Panc1 (cell line): ENCODE measurements around the gene PLBD2. TPM values are rescaled to one million over a fixed set of nuclear protein-coding genes. Genes with fewer than 3 reads are reported as not detected.

Experiments used
- ATAC-seq: fragments of 200-7000 bp; cut with Tn5 transposase; 2 replicates; pipeline ENCODE4 v1.9.1; 2020; ENCODE audit warnings: mild to moderate bottlenecking, moderate library complexity
- BruUV-seq: library from RNA; stranded (reverse); fragments of 400-500 nt; replicated peaks from 2 replicates; lab custom pipeline; 2021; lab: Mats Ljungman, UMichigan
- CTCF ChIA-PET: fragments of 300-600 bp; sonication (Branson Sonifier 250); formaldehyde crosslinking; loops from one replicate; lab custom pipeline; 2022; ENCODE audit warnings: antibody characterized with exemption; lab: Charles Lee
- POLR2A ChIA-PET: fragments of 300-600 bp; sonication (Branson Sonifier 250); formaldehyde crosslinking; loops from one replicate; lab custom pipeline; 2022; ENCODE audit warnings: antibody characterized with exemption; lab: Charles Lee
- DNase-seq: peaks from one replicate; pipeline ENCODE4 v3.0.0-alpha.2; 2010; ENCODE audit warnings: low read depth, low spot score
- H3K27ac ChIP-seq: 2 replicates; pipeline ENCODE4 v1.5.1; 2011; ENCODE audit warnings: mild to moderate bottlenecking, low read length, inconsistent platforms
- H3K27me3 ChIP-seq: fragments of 200-500 bp; sonication (Bioruptor generic); 2 replicates; pipeline ENCODE4 v1.6.0; 2014; ENCODE audit warnings: low read length, inconsistent platforms; ENCODE audit not compliant: control insufficient read depth, insufficient read depth
- H3K36me3 ChIP-seq: fragments of 200-500 bp; sonication (Bioruptor generic); 2 replicates; pipeline ENCODE4 v1.5.1; 2014; ENCODE audit warnings: inconsistent platforms, mild to moderate bottlenecking, low read length, moderate library complexity; ENCODE audit not compliant: control insufficient read depth, insufficient read depth
- H3K4me1 ChIP-seq: 2 replicates; pipeline ENCODE4 v1.5.1; 2011; ENCODE audit warnings: inconsistent platforms, mild to moderate bottlenecking, low read length, moderate library complexity; ENCODE audit not compliant: control insufficient read depth, insufficient read depth
- H3K4me3 ChIP-seq, 2 experiments: 2 replicates each; pipeline ENCODE4 v1.5.1; 2011 to 2012; ENCODE audit warnings: low read depth in 2 of 2, low read length in 2 of 2, mild to moderate bottlenecking in 2 of 2, inconsistent platforms in 1 of 2, moderate library complexity in 1 of 2
- H3K9me3 ChIP-seq: fragments of 200-500 bp; sonication (Bioruptor generic); 2 replicates; pipeline ENCODE4 v1.5.1; 2014; ENCODE audit warnings: low read depth, mild to moderate bottlenecking, inconsistent platforms, low read length, moderate library complexity; ENCODE audit not compliant: control insufficient read depth, insufficient read depth
- CTCF ChIP-seq: fragments of 450-650 bp; IDR thresholded peaks from 2 replicates; pipeline ENCODE4 v1.5.1; 2017; ENCODE audit warnings: mild to moderate bottlenecking
- POLR2AphosphoS5 ChIP-seq: IDR thresholded peaks from 2 replicates; pipeline ENCODE4 v1.6.1; 2012; ENCODE audit warnings: mild to moderate bottlenecking, low read depth, low read length, moderate library complexity
- REST ChIP-seq, 2 experiments: IDR thresholded peaks; 2 replicates each; pipeline ENCODE4 v1.6.1; 2011 to 2012; ENCODE audit warnings: low read depth in 2 of 2, control low read depth in 1 of 2, low read length in 1 of 2, mild to moderate bottlenecking in 1 of 2, moderate library complexity in 1 of 2; ENCODE audit not compliant: insufficient read depth in 1 of 2
- SIN3A ChIP-seq: IDR thresholded peaks from 2 replicates; pipeline ENCODE4 v1.6.1; 2012; ENCODE audit warnings: low read depth, mild to moderate bottlenecking, low read length, moderate library complexity, borderline replicate concordance; ENCODE audit not compliant: insufficient read depth
- TCF7L2 ChIP-seq: IDR thresholded peaks from 2 replicates; pipeline ENCODE4 v1.6.1; 2011; ENCODE audit warnings: mild to moderate bottlenecking, low read depth, low read length, inconsistent platforms
- in situ Hi-C: cut with HindIII; loops from 2 replicates; pipeline ENCODE4 v1.10.0; 2016; ENCODE audit warnings: low sequenced_read_pairs, low pct_unique_long_range_greater_than_20kb
- intact Hi-C: fragments of 100-400 bp; cut with micrococcal nuclease; formaldehyde crosslinking; loops from one replicate; pipeline ENCODE4 v1.10.0; 2022; ENCODE audit not compliant: unreplicated experiment
- total RNA-seq: library from RNA; stranded (reverse); gene quantifications from one replicate; pipeline ENCODE4 v1.2.1, GENCODE V29; 2021; ENCODE audit not compliant: unreplicated experiment

The PLBD2 gene
- total RNA-seq, 1 experiment from 2014 or later, result 69.7 TPM

GRCh38 chr12:113401066-113402000 lies 42.9 kb downstream of the PLBD2 start:
- Histone ChIP-seq H3K27ac (no peak overlapping the region), H3K4me1 (no peaks in the 10 kb centered on the region), H3K27me3 (no peaks in the 10 kb centered on the region), H3K9me3 (no peaks in the 10 kb centered on the region), H3K4me3 (no peak overlapping the region), H3K36me3 (no peaks in the 10 kb centered on the region)
- ATAC-seq, result no peak
- TF ChIP-seq CTCF (no peak), REST (IDR thresholded peaks at IDR 0.05; ENCODE audit: insufficient read depth in 1 of 2, low read depth in 2 of 2, low read length in 1 of 2) (no peak), TCF7L2 (no peak), SIN3A (no peak), POLR2AphosphoS5 (no peak)
- intact Hi-C loops, result no loop called here
- in situ Hi-C loops, result no loop called here
- BruUV-seq, result no TSS peak
- DNase-seq, result no peak
- ChIA-PET POLR2A (interaction anchor here (0.5 kb wide), 1 partner anchor 241 kb away, joined by 9 read pairs; no protein-coding TSS in a partner anchor), CTCF (no interaction called here)

GRCh38 chr12:113402586-113403260 lies 44.3 kb downstream of the PLBD2 start:
- intact Hi-C loops (no loop called here), in situ Hi-C loops (no loop called here)
- no peaks in the 10 kb centered on the region for H3K9me3 ChIP-seq
- ATAC-seq, result no peak
- H3K4me1 ChIP-seq, result no peaks in the 10 kb centered on the region
- H3K36me3 ChIP-seq, result no peaks in the 10 kb centered on the region
- TF ChIP-seq TCF7L2, result no peak
- TF ChIP-seq REST (IDR thresholded peaks at IDR 0.05; ENCODE audit: insufficient read depth in 1 of 2, low read depth in 2 of 2, low read length in 1 of 2), result no peak
- no peak for TF ChIP-seq CTCF
- TF ChIP-seq POLR2AphosphoS5, result no peak
- no peak for TF ChIP-seq SIN3A
- ChIA-PET CTCF (no interaction called here), POLR2A (no interaction called here)
- H3K27me3 ChIP-seq, result no peaks in the 10 kb centered on the region
- DNase-seq, result no peak
- no TSS peak for BruUV-seq
- H3K27ac ChIP-seq, result no peak overlapping the region
- H3K4me3 ChIP-seq, result no peak overlapping the region
